A673 (cell line): ENCODE data around the gene ATPAF1. TPM values are rescaled to one million over a fixed set of nuclear protein-coding genes. Genes with fewer than 3 reads are reported as not detected.

ENCODE experiments used
- BruUV-seq: library from RNA; stranded (reverse); fragments of 400-500 nt; replicated peaks from 2 replicates; lab custom pipeline; 2021; lab: Mats Ljungman, UMichigan
- CTCF ChIA-PET: fragments of 300-600 bp; sonication (Branson Sonifier 250); formaldehyde crosslinking; loops from one replicate; lab custom pipeline; 2022; ENCODE audit warnings: antibody characterized with exemption; lab: Charles Lee
- POLR2A ChIA-PET: fragments of 300-600 bp; sonication (Branson Sonifier 250); formaldehyde crosslinking; loops from one replicate; lab custom pipeline; 2022; ENCODE audit warnings: antibody characterized with exemption; ENCODE audit not compliant: low non-redundant PET; lab: Charles Lee
- DNase-seq: peaks from one replicate; pipeline ENCODE4 v3.0.0-alpha.2; 2015; ENCODE audit warnings: low spot score
- H3K27ac ChIP-seq: fragments of 200-600 bp; sonication (generic); 2 replicates; pipeline ENCODE4 v1.5.1; 2016; ENCODE audit warnings: mixed run types, low read depth, mild to moderate bottlenecking, mixed read lengths, antibody characterized with exemption, low read length; ENCODE audit not compliant: poor library complexity, severe bottlenecking
- H3K27me3 ChIP-seq: fragments of 200-600 bp; sonication (generic); replicated peaks from 2 replicates; pipeline ENCODE4 v1.6.1; 2017; ENCODE audit warnings: mixed run types, low read depth, mild to moderate bottlenecking, mixed read lengths, antibody characterized with exemption, low read length; ENCODE audit not compliant: insufficient read depth, poor library complexity
- H3K36me3 ChIP-seq: fragments of 200-600 bp; sonication (generic); 2 replicates; pipeline ENCODE4 v1.6.1; 2016; ENCODE audit warnings: mixed run types, mild to moderate bottlenecking, mixed read lengths, antibody characterized with exemption, low read length; ENCODE audit not compliant: insufficient read depth, poor library complexity, severe bottlenecking
- H3K4me1 ChIP-seq: fragments of 200-600 bp; sonication (generic); 2 replicates; pipeline ENCODE4 v1.6.1; 2017; ENCODE audit warnings: mixed run types, mild to moderate bottlenecking, mixed read lengths, antibody characterized with exemption, low read length; ENCODE audit not compliant: insufficient read depth, poor library complexity, severe bottlenecking
- H3K4me3 ChIP-seq: fragments of 200-600 bp; sonication (generic); 2 replicates; pipeline ENCODE4 v1.5.1; 2016; ENCODE audit warnings: low read depth, mixed run types, mild to moderate bottlenecking, mixed read lengths, low read length; ENCODE audit not compliant: poor library complexity, severe bottlenecking
- H3K9me3 ChIP-seq: fragments of 200-600 bp; sonication (generic); 2 replicates; pipeline ENCODE4 v1.6.1; 2016; ENCODE audit warnings: mixed run types, low read depth, mild to moderate bottlenecking, mixed read lengths, antibody characterized with exemption, low read length; ENCODE audit not compliant: poor library complexity, severe bottlenecking
- EZH2 ChIP-seq: fragments of 200-600 bp; sonication (generic); IDR thresholded peaks from 2 replicates; pipeline ENCODE4 v1.6.1; 2017; ENCODE audit warnings: borderline replicate concordance, low read depth, mild to moderate bottlenecking, mixed read lengths, antibody characterized with exemption, low read length; ENCODE audit not compliant: poor library complexity, severe bottlenecking
- intact Hi-C: fragments of 100-400 bp; cut with micrococcal nuclease; formaldehyde crosslinking; loops from one replicate; pipeline ENCODE4 v1.10.0; 2022; ENCODE audit not compliant: unreplicated experiment
- total RNA-seq: library from RNA; stranded (reverse); gene quantifications from 2 replicates; pipeline ENCODE4 v1.2.3, GENCODE V29; 2021
- TF ChIP-seq, protein P1 (sequence below): fragments of 300-800, 200-600 bp; sonication (generic); conservative IDR thresholded peaks from 2 replicates; pipeline ENCODE4 v1.5.1; 2017; ENCODE audit warnings: low read depth, mild to moderate bottlenecking, antibody characterized with exemption, low read length, moderate library complexity, mixed read lengths

ATPAF1 gene
- total RNA-seq, 1 experiment from 2014 or later = 41.7 TPM

DNA sequence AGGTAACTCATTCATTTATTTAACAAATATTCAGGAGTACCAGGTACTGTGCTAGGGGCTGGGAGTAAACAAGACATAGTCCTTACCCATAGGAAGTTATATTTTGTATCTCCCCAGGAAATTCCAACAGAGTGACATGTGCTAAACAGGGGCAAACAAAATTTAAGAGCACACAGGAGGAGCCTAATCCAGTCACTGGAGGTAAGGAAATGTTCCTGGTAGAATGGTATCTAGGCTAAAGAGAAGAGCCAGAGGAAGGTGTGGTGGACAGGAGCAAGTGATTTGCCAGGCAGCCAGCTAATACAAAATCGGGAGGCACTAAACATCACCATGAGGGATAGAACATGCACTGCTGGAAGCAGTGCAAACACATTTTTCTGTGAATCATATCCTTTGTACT is 13.9 kb upstream of the ATPAF1 start:
- no peaks in the 10 kb centered on the region for H3K27me3 ChIP-seq
- peaks cover 10% of the 10 kb centered on the region for H3K4me1 ChIP-seq
- POLR2A ChIA-PET = no interaction called here
- no peaks in the 10 kb centered on the region for H3K9me3 ChIP-seq
- peaks cover 74% of the 10 kb centered on the region for H3K36me3 ChIP-seq
- BruUV-seq = no TSS peak
- H3K27ac ChIP-seq = no peak overlapping the region
- CTCF ChIA-PET = no interaction called here
- TF ChIP-seq, protein P1, sequence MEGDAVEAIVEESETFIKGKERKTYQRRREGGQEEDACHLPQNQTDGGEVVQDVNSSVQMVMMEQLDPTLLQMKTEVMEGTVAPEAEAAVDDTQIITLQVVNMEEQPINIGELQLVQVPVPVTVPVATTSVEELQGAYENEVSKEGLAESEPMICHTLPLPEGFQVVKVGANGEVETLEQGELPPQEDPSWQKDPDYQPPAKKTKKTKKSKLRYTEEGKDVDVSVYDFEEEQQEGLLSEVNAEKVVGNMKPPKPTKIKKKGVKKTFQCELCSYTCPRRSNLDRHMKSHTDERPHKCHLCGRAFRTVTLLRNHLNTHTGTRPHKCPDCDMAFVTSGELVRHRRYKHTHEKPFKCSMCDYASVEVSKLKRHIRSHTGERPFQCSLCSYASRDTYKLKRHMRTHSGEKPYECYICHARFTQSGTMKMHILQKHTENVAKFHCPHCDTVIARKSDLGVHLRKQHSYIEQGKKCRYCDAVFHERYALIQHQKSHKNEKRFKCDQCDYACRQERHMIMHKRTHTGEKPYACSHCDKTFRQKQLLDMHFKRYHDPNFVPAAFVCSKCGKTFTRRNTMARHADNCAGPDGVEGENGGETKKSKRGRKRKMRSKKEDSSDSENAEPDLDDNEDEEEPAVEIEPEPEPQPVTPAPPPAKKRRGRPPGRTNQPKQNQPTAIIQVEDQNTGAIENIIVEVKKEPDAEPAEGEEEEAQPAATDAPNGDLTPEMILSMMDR = no peak
- TF ChIP-seq EZH2 = no peak
- H3K4me3 ChIP-seq = no peak overlapping the region
- intact Hi-C loops = no loop called here
- no peak for DNase-seq

DNA sequence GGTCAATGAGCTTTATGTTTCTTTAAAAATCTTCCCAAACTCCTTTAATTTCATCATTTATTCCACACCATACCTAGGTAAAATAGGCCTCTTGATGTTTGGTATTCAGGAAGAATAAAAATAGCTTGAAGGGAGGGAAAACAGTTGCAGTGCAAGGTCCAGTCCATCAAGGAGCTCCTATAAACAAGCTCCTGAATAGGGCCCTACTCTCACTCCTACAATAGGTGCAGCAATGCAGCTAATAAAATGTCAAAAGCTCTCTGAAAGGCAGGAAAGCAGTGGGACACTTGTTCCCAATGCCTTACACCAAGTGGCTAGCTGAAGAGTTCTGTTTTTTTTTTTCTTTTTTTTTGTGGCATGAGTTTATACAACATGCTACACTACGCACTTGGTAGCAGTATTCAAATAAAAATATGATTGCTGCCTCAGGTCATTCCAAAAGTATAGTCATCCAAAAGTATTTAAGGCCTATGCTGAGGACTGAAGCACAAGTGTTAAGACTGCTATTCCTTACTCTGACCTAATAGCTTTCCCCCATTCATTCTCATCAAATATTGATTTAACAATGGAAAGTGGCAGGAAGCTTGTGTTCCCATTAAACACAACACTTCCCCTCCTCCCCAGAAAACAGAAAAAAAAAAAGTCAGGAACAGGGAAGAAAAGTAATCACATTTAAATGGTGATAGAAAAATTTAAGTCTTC is 13.3 kb upstream of the ATPAF1 start:
- DNase-seq = no peak
- H3K27me3 ChIP-seq = no peaks in the 10 kb centered on the region
- peaks cover 68% of the 10 kb centered on the region for H3K36me3 ChIP-seq
- BruUV-seq = no TSS peak
- intact Hi-C loops = no loop called here
- H3K27ac ChIP-seq = no peak overlapping the region
- H3K9me3 ChIP-seq = no peaks in the 10 kb centered on the region
- ChIA-PET CTCF (no interaction called here), POLR2A (no interaction called here)
- TF ChIP-seq, protein P1 = no peak
- TF ChIP-seq EZH2 = no peak
- peaks cover 4% of the 10 kb centered on the region for H3K4me1 ChIP-seq
- H3K4me3 ChIP-seq = no peak overlapping the region

DNA sequence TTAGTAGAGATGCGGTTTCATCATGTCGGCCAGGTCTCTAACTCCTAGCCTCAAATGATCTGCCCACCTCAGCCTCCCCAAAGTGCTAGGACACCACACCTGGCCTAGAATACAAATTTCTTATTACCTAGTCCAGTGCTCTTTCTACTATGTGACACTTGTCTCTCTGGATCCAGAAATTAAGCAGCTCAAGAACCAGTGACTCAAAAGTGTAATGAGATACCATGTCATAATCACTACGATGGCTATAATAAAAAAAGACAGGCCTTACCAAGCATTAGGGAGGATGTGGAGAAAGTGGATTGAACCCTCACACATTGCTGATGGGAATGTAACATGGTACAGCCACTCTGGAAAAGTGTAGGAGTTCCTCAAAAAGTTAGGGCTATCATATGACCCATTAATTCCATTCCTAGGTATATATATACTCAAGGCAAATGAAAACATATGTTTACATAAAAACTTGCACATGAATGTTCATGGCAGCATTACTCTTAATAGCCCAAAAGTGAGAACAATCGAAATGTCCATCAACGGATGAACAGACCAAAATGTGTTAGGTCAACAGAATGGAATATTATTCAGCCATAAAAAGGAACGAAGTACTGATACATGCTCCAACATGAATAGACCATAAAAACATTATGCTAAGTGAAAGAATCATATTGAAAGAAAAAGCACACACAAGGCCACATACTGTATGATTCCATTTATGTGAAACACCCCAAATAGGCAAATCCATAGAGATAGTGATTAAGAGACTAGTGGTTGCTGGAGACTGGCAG is 11.8 kb upstream of the ATPAF1 start:
- ChIA-PET POLR2A (no interaction called here), CTCF (no interaction called here)
- no peak overlapping the region for H3K4me3 ChIP-seq
- no peaks in the 10 kb centered on the region for H3K9me3 ChIP-seq
- peaks cover 53% of the 10 kb centered on the region for H3K36me3 ChIP-seq
- no peak for DNase-seq
- no peaks in the 10 kb centered on the region for H3K27me3 ChIP-seq
- H3K27ac ChIP-seq = no peak overlapping the region
- no TSS peak for BruUV-seq
- TF ChIP-seq, protein P1 = no peak
- no peaks in the 10 kb centered on the region for H3K4me1 ChIP-seq
- intact Hi-C loops = no loop called here
